OCI-LY3 (cell line): ENCODE results near the gene DTNA.

Experiments used
- EZH2phosphoT487 ChIP-seq: fragments of 200-600 bp; shearing (Covaris generic); IDR thresholded peaks from 2 replicates; pipeline ENCODE4 v1.6.1; 2018; ENCODE audit warnings: antibody characterized with exemption, mixed run types, low read depth
- TF ChIP-seq, protein P1 (sequence below): fragments of 200-600, 300-600 bp; sonication (generic); IDR thresholded peaks from 2 replicates; pipeline ENCODE4 v1.5.1; 2014; ENCODE audit warnings: antibody characterized with exemption, low read length, low read depth

DNA sequence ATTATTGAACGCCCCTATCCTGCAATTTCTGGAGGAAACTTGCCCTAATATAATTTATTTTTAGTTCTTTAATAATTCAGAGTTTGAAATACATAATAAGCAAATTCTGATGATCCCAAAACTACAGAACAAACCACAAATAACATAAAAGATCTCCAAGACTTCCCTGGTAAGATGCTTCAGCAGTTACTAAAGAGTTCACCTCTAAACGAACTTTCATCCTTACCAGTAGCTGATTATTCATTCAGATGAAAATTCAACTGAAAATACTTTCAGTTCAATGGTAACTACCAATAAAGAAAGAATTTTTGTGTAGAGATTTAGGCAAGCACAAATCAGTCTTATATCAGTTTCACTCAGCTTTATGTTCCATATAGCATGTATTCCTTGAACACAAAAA lies 201.0 kb downstream of the DTNA start:
- TF ChIP-seq, protein P1, sequence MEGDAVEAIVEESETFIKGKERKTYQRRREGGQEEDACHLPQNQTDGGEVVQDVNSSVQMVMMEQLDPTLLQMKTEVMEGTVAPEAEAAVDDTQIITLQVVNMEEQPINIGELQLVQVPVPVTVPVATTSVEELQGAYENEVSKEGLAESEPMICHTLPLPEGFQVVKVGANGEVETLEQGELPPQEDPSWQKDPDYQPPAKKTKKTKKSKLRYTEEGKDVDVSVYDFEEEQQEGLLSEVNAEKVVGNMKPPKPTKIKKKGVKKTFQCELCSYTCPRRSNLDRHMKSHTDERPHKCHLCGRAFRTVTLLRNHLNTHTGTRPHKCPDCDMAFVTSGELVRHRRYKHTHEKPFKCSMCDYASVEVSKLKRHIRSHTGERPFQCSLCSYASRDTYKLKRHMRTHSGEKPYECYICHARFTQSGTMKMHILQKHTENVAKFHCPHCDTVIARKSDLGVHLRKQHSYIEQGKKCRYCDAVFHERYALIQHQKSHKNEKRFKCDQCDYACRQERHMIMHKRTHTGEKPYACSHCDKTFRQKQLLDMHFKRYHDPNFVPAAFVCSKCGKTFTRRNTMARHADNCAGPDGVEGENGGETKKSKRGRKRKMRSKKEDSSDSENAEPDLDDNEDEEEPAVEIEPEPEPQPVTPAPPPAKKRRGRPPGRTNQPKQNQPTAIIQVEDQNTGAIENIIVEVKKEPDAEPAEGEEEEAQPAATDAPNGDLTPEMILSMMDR, result no peak
- no peak for TF ChIP-seq EZH2phosphoT487
